C4-2B (cell line): ENCODE measurements around the gene KANK2.
"Not testable (repeated sequence)": the region's sequence is repeated elsewhere in the genome, so short reads cannot be mapped to it uniquely, and the experiment has no call there.

Experiments used
- ZFX ChIP-seq: fragments of 450-650 bp; IDR thresholded peaks from 2 replicates; pipeline ENCODE4 v1.6.1; 2017
- TF ChIP-seq, protein P1 (sequence below): fragments of 450-650 bp; conservative IDR thresholded peaks from 2 replicates; pipeline ENCODE4 v1.5.1; 2017; ENCODE audit warnings: mild to moderate bottlenecking

DNA sequence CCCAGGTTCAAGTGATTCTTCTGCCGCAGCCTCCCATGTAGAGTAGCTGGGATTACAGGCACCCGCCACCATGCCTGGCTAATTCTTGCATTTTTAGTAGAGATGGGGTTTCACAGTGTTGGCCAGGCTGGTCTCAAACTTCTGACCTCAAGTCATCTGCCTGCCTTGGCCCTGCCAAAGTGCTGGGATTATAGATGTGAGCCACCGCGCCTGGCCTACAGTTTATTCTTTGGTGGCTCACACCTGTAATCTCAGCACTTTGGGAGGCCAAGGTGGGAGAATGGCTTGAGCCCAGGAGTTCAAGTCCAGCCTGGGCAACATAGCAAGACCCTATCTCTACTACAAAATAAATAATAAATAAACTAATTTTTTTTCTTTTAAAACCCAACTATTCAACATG, 73.2 kb downstream of the KANK2 start:
- TF ChIP-seq, protein P1, sequence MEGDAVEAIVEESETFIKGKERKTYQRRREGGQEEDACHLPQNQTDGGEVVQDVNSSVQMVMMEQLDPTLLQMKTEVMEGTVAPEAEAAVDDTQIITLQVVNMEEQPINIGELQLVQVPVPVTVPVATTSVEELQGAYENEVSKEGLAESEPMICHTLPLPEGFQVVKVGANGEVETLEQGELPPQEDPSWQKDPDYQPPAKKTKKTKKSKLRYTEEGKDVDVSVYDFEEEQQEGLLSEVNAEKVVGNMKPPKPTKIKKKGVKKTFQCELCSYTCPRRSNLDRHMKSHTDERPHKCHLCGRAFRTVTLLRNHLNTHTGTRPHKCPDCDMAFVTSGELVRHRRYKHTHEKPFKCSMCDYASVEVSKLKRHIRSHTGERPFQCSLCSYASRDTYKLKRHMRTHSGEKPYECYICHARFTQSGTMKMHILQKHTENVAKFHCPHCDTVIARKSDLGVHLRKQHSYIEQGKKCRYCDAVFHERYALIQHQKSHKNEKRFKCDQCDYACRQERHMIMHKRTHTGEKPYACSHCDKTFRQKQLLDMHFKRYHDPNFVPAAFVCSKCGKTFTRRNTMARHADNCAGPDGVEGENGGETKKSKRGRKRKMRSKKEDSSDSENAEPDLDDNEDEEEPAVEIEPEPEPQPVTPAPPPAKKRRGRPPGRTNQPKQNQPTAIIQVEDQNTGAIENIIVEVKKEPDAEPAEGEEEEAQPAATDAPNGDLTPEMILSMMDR: not testable (repeated sequence)
- not testable (repeated sequence) for TF ChIP-seq ZFX
